Endometrium (tissue), 2 donors: Measurements from ENCODE around the gene HDAC7.

ENCODE experiments used
- FAIRE-seq: peaks from 2 replicates; lab custom pipeline; 2012; peaks lifted over from hg19 to GRCh38; lab: Jason Lieb, UNC
- donor health status: control.
- donor health status: control.

Gene HDAC7

GRCh38 chr12:47745485-47746041 is 74.1 kb downstream of the HDAC7 start:
- no peak for FAIRE-seq

GRCh38 chr12:47744778-47745436 is 74.8 kb downstream of the HDAC7 start:
- FAIRE-seq, result no peak

GRCh38 chr12:47744005-47744651 is 75.6 kb downstream of the HDAC7 start:
- FAIRE-seq, result no peak

- FAIRE-seq, result no peak
Measured at GRCh38 chr12:47743311-47743860, 76.3 kb downstream of the HDAC7 start.

GRCh38 chr12:47742253-47742825 is 77.4 kb downstream of the HDAC7 start:
- no peak for FAIRE-seq

- FAIRE-seq, result no peak
Measured at GRCh38 chr12:47741340-47741703, 78.4 kb downstream of the HDAC7 start.

- FAIRE-seq, result no peak
Measured at GRCh38 chr12:47740606-47741339, 78.9 kb downstream of the HDAC7 start.

GRCh38 chr12:47739979-47740378 is 79.7 kb downstream of the HDAC7 start:
- no peak for FAIRE-seq

- no peak for FAIRE-seq
Measured at GRCh38 chr12:47739297-47739696, 80.4 kb downstream of the HDAC7 start.

GRCh38 chr12:47737936-47738594 is 81.6 kb downstream of the HDAC7 start:
- no peak for FAIRE-seq

- no peak for FAIRE-seq
Measured at GRCh38 chr12:47736877-47737676, 82.6 kb downstream of the HDAC7 start.

- no peak for FAIRE-seq
Measured at GRCh38 chr12:47736216-47736615, 83.5 kb downstream of the HDAC7 start.

GRCh38 chr12:47735649-47736048 is 84.1 kb downstream of the HDAC7 start:
- FAIRE-seq, result no peak

GRCh38 chr12:47734725-47735480 is 84.8 kb downstream of the HDAC7 start:
- no peak for FAIRE-seq

- FAIRE-seq, result no peak
Measured at GRCh38 chr12:47733142-47733541, 86.6 kb downstream of the HDAC7 start.
